ENCODE results near the gene DICER1. TPM values are rescaled to one million over a fixed set of nuclear protein-coding genes. Genes with fewer than 3 reads are reported as not detected.

DICER1 gene
- total RNA-seq, 1 donor from 2014 or later = 118 TPM

DNA sequence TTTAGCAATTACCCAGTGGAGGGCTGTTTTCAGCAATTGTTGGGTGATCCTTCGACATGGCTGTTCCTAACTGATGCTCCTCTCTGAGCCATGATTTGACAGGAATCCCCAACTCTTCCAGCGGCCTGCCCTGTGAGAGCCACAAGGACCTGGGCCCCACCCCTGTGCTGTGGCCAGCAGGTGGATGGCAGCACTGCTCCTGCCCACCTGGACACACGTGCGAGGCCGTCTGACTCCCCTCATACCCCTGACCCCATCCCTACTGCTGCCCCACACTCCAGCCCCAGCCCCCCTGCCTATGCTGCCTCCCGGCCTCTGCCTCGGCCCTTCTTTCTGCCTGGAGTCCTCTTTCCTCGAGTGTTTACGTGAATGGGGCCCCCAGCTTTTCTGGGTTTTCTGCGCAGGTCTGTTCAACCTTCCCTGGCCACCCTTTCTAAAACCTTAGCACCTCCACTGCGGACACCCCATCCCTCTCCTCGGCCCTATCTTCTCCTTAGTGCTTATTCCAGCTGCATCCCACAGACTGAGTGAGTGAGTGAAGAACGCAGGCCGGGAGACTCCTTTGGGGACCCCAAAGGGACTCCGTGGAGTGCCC lies 111.4 kb downstream of the DICER1 start:
- Mint-ChIP-seq H3K27me3 (peaks cover 36% of the 10 kb centered on the region), H3K9me3 (ENCODE audit: low read depth) (no peaks in the 10 kb centered on the region), H3K4me1 (ENCODE audit: low read depth) (peaks cover 5% of the 10 kb centered on the region), H3K4me3 (ENCODE audit: low read depth) (no peak overlapping the region), H3K27ac (peak overlapping the region; percentile 39), H3K36me3 (ENCODE audit: insufficient read depth) (no peaks in the 10 kb centered on the region)
- no peak for DNase-seq (ENCODE audit: low spot score, unreplicated experiment)
- no peak for TF ChIP-seq CTCF (IDR thresholded peaks at IDR 0.05; ENCODE audit: unreplicated experiment)

- no peak overlapping the region for H3K4me3 Mint-ChIP-seq (ENCODE audit: low read depth)
- TF ChIP-seq CTCF (IDR thresholded peaks at IDR 0.05; ENCODE audit: unreplicated experiment) = no peak
- H3K27me3 Mint-ChIP-seq = peaks cover 36% of the 10 kb centered on the region
- H3K36me3 Mint-ChIP-seq (ENCODE audit: insufficient read depth) = no peaks in the 10 kb centered on the region
- no peak overlapping the region for H3K27ac Mint-ChIP-seq
- DNase-seq (ENCODE audit: low spot score, unreplicated experiment) = no peak
- H3K4me1 Mint-ChIP-seq (ENCODE audit: low read depth) = peaks cover 5% of the 10 kb centered on the region
- no peaks in the 10 kb centered on the region for H3K9me3 Mint-ChIP-seq (ENCODE audit: low read depth)
These were observed 112.1 kb downstream of the DICER1 start for GRCh38 chr14:95045106-95045701.

DNA sequence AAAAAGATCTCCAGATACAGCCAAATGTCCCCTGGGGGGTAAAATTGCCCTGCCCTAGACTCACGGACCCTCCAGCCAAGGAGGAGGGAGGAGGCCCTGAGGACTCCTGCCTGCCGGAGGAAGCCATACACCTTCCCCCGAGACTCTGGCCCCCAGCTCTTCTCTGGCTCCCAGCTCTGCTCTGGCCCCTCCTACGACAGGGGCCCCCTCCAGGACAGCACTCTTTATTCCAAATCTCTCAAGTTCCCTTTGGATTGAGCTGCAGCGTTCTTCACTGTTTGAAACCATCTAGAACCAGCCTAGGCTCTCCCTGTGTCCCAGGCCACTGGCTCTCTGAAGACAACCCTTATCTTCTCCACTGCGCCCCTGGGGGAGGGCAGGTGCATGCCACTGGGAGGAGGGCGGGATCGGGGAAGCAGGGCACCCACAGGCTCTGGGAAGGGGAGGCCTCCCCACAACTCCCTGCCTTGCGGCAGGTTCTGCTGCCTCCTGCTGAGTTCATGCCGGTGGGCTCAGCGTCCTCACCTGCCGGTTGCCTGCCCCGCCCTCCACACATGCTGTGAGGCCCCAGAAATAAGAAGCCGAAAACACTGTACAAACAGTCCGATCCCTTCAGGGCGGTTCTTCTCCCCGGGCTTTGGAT lies 112.7 kb downstream of the DICER1 start:
- no peaks in the 10 kb centered on the region for H3K9me3 Mint-ChIP-seq (ENCODE audit: low read depth)
- TF ChIP-seq CTCF (IDR thresholded peaks at IDR 0.05; ENCODE audit: unreplicated experiment) = no peak
- H3K36me3 Mint-ChIP-seq (ENCODE audit: insufficient read depth) = no peaks in the 10 kb centered on the region
- no peak overlapping the region for H3K27ac Mint-ChIP-seq
- DNase-seq (ENCODE audit: low spot score, unreplicated experiment) = no peak
- H3K4me1 Mint-ChIP-seq (ENCODE audit: low read depth) = peaks cover 5% of the 10 kb centered on the region
- no peak overlapping the region for H3K4me3 Mint-ChIP-seq (ENCODE audit: low read depth)
- peaks cover 31% of the 10 kb centered on the region for H3K27me3 Mint-ChIP-seq

- Mint-ChIP-seq H3K9me3 (ENCODE audit: low read depth) (no peaks in the 10 kb centered on the region), H3K4me1 (ENCODE audit: low read depth) (peaks cover 5% of the 10 kb centered on the region), H3K36me3 (ENCODE audit: insufficient read depth) (no peaks in the 10 kb centered on the region), H3K27me3 (peaks cover 24% of the 10 kb centered on the region), H3K27ac (no peak overlapping the region), H3K4me3 (ENCODE audit: low read depth) (no peak overlapping the region)
- DNase-seq (ENCODE audit: low spot score, unreplicated experiment) = no peak
- TF ChIP-seq CTCF (IDR thresholded peaks at IDR 0.05; ENCODE audit: unreplicated experiment) = no peak
These were observed 113.4 kb downstream of the DICER1 start for GRCh38 chr14:95043732-95044462.

GRCh38 chr14:95043314-95043713 lies 114.0 kb downstream of the DICER1 start:
- no peaks in the 10 kb centered on the region for H3K9me3 Mint-ChIP-seq (ENCODE audit: low read depth)
- DNase-seq (ENCODE audit: low spot score, unreplicated experiment) = no peak
- no peak for TF ChIP-seq CTCF (IDR thresholded peaks at IDR 0.05; ENCODE audit: unreplicated experiment)

More at GRCh38 chr14:95043314-95043713, 114.0 kb downstream of the DICER1 start:
- Mint-ChIP-seq H3K4me1 (ENCODE audit: low read depth) (peaks cover 5% of the 10 kb centered on the region), H3K36me3 (ENCODE audit: insufficient read depth) (no peaks in the 10 kb centered on the region), H3K4me3 (ENCODE audit: low read depth) (no peak overlapping the region), H3K27ac (no peak overlapping the region), H3K27me3 (peaks cover 19% of the 10 kb centered on the region)
